IMR-90 (cell line): ENCODE data around the gene CMC1. TPM values are rescaled to one million over a fixed set of nuclear protein-coding genes. Genes with fewer than 3 reads are reported as not detected.

Experiments
- ATAC-seq: fragments of 200-7000 bp; cut with Tn5 transposase; 2 replicates; pipeline ENCODE4 v1.9.1; 2020; ENCODE audit warnings: low read depth, mild to moderate bottlenecking, moderate library complexity
- BruUV-seq: library from RNA; stranded (reverse); fragments of 400-500 nt; replicated peaks from 2 replicates; lab custom pipeline; 2021; lab: Mats Ljungman, UMichigan
- CTCF ChIA-PET: fragments of 300-600 bp; formaldehyde crosslinking; extraction: SDS; loops from one replicate; lab custom pipeline; 2021; ENCODE audit warnings: antibody characterized with exemption; lab: Yijun Ruan, JAX
- POLR2A ChIA-PET: fragments of 300-600 bp; sonication (Branson Sonifier 250); formaldehyde crosslinking; loops from one replicate; lab custom pipeline; 2022; ENCODE audit warnings: antibody characterized with exemption; ENCODE audit not compliant: unreplicated experiment; lab: Charles Lee
- DNase-seq: peaks from one replicate; pipeline ENCODE4 v3.0.0; 2013
- H2AFZ ChIP-seq: replicated peaks from 2 replicates; pipeline ENCODE3; 2013; ENCODE audit warnings: low read length, mild to moderate bottlenecking; ENCODE audit not compliant: poor library complexity
- H2AK5ac ChIP-seq: 2 replicates; pipeline ENCODE4 v1.6.1; 2013; ENCODE audit warnings: low read depth, low read length, inconsistent platforms
- H2AK9ac ChIP-seq: replicated peaks from 2 replicates; pipeline ENCODE3; 2013; ENCODE audit warnings: mild to moderate bottlenecking, low read depth, low read length, moderate library complexity; ENCODE audit not compliant: poor library complexity
- H2BK120ac ChIP-seq: 2 replicates; pipeline ENCODE4 v1.6.1; 2013; ENCODE audit warnings: low read depth, low read length, inconsistent platforms
- H2BK15ac ChIP-seq: 3 replicates; pipeline ENCODE4 v1.6.1; 2013; ENCODE audit warnings: low read depth, low read length, inconsistent platforms
- H2BK20ac ChIP-seq: 2 replicates; pipeline ENCODE4 v1.6.1; 2013; ENCODE audit warnings: low read depth, mild to moderate bottlenecking, inconsistent platforms, low read length, moderate library complexity
- H2BK5ac ChIP-seq: 2 replicates; pipeline ENCODE4 v1.6.1; 2013; ENCODE audit warnings: mild to moderate bottlenecking, low read depth, low read length, inconsistent platforms; ENCODE audit not compliant: poor library complexity, severe bottlenecking
- H3K14ac ChIP-seq: replicated peaks from 2 replicates; pipeline ENCODE4 v1.6.1; 2013; ENCODE audit warnings: low read depth, low read length, inconsistent platforms
- H3K18ac ChIP-seq: 2 replicates; pipeline ENCODE4 v1.6.1; 2013; ENCODE audit warnings: low read depth, low read length, control low read depth
- H3K23ac ChIP-seq: 2 replicates; pipeline ENCODE4 v1.6.1; 2013; ENCODE audit warnings: low read depth, low read length, inconsistent platforms
- H3K27ac ChIP-seq: 2 replicates; pipeline ENCODE4 v1.5.1; 2013; ENCODE audit warnings: mild to moderate bottlenecking, control low read depth, low read length; ENCODE audit not compliant: insufficient read depth
- H3K27me3 ChIP-seq: 2 replicates; pipeline ENCODE4 v1.6.1; 2013; ENCODE audit warnings: low read length; ENCODE audit not compliant: control insufficient read depth, insufficient read depth
- H3K36me3 ChIP-seq: 2 replicates; pipeline ENCODE4 v1.6.1; 2013; ENCODE audit warnings: low read length, mixed read lengths; ENCODE audit not compliant: control insufficient read depth, insufficient read depth
- H3K4ac ChIP-seq: 2 replicates; pipeline ENCODE4 v1.6.1; 2013; ENCODE audit warnings: low read depth, low read length, inconsistent platforms
- H3K4me1 ChIP-seq: 2 replicates; pipeline ENCODE4 v1.6.1; 2013; ENCODE audit warnings: low read length, mixed read lengths; ENCODE audit not compliant: control insufficient read depth, insufficient read depth
- H3K4me2 ChIP-seq: 2 replicates; pipeline ENCODE4 v1.6.1; 2013; ENCODE audit warnings: low read depth, mild to moderate bottlenecking, control low read depth, low read length, moderate library complexity
- H3K4me3 ChIP-seq: 2 replicates; pipeline ENCODE4 v1.5.1; 2013; ENCODE audit warnings: low read depth, mild to moderate bottlenecking, control low read depth, low read length, moderate library complexity; ENCODE audit not compliant: insufficient read depth
- H3K56ac ChIP-seq: 2 replicates; pipeline ENCODE4 v1.6.1; 2013; ENCODE audit warnings: low read length, inconsistent platforms; ENCODE audit not compliant: insufficient read depth; ENCODE audit errors: extremely low read depth
- H3K79me1 ChIP-seq, 2 experiments: 2 replicates each; pipeline ENCODE4 v1.6.1; 2013; ENCODE audit warnings: low read length in 2 of 2, inconsistent platforms in 1 of 2, low read depth in 1 of 2
- H3K9ac ChIP-seq: 2 replicates; pipeline ENCODE4 v1.6.1; 2013; ENCODE audit warnings: low read depth, low read length, control low read depth
- H3K9me1 ChIP-seq: 2 replicates; pipeline ENCODE4 v1.6.1; 2013; ENCODE audit warnings: low read length, inconsistent platforms; ENCODE audit not compliant: insufficient read depth
- H3K9me3 ChIP-seq: 2 replicates; pipeline ENCODE4 v1.6.1; 2013; ENCODE audit warnings: low read length; ENCODE audit not compliant: control insufficient read depth, insufficient read depth
- H4K20me1 ChIP-seq: 2 replicates; pipeline ENCODE4 v1.6.1; 2013; ENCODE audit warnings: low read length, inconsistent platforms; ENCODE audit not compliant: insufficient read depth
- H4K5ac ChIP-seq: 2 replicates; pipeline ENCODE4 v1.6.1; 2013; ENCODE audit warnings: mild to moderate bottlenecking, low read depth, low read length, control low read depth
- H4K8ac ChIP-seq, 2 experiments: 2 replicates each; pipeline ENCODE4 v1.6.1; 2013; ENCODE audit warnings: low read depth in 2 of 2, low read length in 2 of 2, control low read depth in 1 of 2, inconsistent platforms in 1 of 2
- H4K91ac ChIP-seq: 2 replicates; pipeline ENCODE4 v1.6.1; 2013; ENCODE audit warnings: low read depth, low read length, inconsistent platforms; ENCODE audit not compliant: insufficient read depth
- BHLHE40 ChIP-seq: fragments of 150-350 bp; IDR thresholded peaks from 2 replicates; pipeline ENCODE4 v1.6.1; 2016; ENCODE audit warnings: mild to moderate bottlenecking, low read depth, low read length
- CEBPB ChIP-seq: IDR thresholded peaks from 2 replicates; pipeline ENCODE4 v1.6.1; 2012; ENCODE audit warnings: low read depth, low read length, improper control_type of control experiment
- CHD1 ChIP-seq: IDR thresholded peaks from 2 replicates; pipeline ENCODE4 v1.6.1; 2012; ENCODE audit warnings: low read depth, low read length, improper control_type of control experiment
- MAFK ChIP-seq: IDR thresholded peaks from 2 replicates; pipeline ENCODE4 v1.6.1; 2012; ENCODE audit warnings: low read depth, low read length, improper control_type of control experiment
- MAZ ChIP-seq: IDR thresholded peaks from 2 replicates; pipeline ENCODE4 v1.6.1; 2012; ENCODE audit warnings: low read depth, mild to moderate bottlenecking, low read length, improper control_type of control experiment, moderate library complexity, borderline replicate concordance
- MXI1 ChIP-seq: IDR thresholded peaks from 2 replicates; pipeline ENCODE4 v1.6.1; 2012; ENCODE audit warnings: low read depth, mild to moderate bottlenecking, low read length, moderate library complexity, borderline replicate concordance
- NFE2L2 ChIP-seq: fragments of 150-350 bp; IDR thresholded peaks from 2 replicates; pipeline ENCODE4 v1.6.1; 2016; ENCODE audit warnings: low read depth, mild to moderate bottlenecking, low read length
- POLR2A ChIP-seq: IDR thresholded peaks from 2 replicates; pipeline ENCODE4 v1.6.1; 2012; ENCODE audit warnings: mild to moderate bottlenecking, low read depth, low read length
- RAD21 ChIP-seq: IDR thresholded peaks from 2 replicates; pipeline ENCODE4 v1.6.1; 2012; ENCODE audit warnings: low read length, improper control_type of control experiment
- RCOR1 ChIP-seq: IDR thresholded peaks from 2 replicates; pipeline ENCODE4 v1.6.1; 2012; ENCODE audit warnings: mild to moderate bottlenecking, low read length, improper control_type of control experiment; ENCODE audit not compliant: insufficient replicate concordance
- RFX5 ChIP-seq: IDR thresholded peaks from 2 replicates; pipeline ENCODE4 v1.8.0; 2012; ENCODE audit warnings: low read depth, mild to moderate bottlenecking, low read length, moderate library complexity
- SMC3 ChIP-seq: fragments of 150-350 bp; IDR thresholded peaks from 2 replicates; pipeline ENCODE4 v1.6.1; 2016; ENCODE audit warnings: low read depth, mild to moderate bottlenecking, antibody characterized with exemption, low read length, moderate library complexity
- dilution Hi-C: fragments of 300-500 bp; cut with HindIII; formaldehyde crosslinking; loops from one replicate; pipeline ENCODE4 v1.14.3; 2018; ENCODE audit warnings: low sequenced_read_pairs; ENCODE audit not compliant: unreplicated experiment
- in situ Hi-C: fragments of 300-500 bp; cut with MboI; formaldehyde crosslinking; loops from 3 replicates; pipeline ENCODE4 v1.14.3; 2019; ENCODE audit warnings: low sequenced_read_pairs, inconsistent platforms, mixed read lengths
- intact Hi-C: fragments of 100-400 bp; cut with micrococcal nuclease; formaldehyde crosslinking; loops from 2 replicates; pipeline ENCODE4 v1.10.0; 2022
- polyA plus RNA-seq, 3 experiments: library from polyadenylated mRNA; depleted of rRNA; stranded (reverse); fragments of >200 nt; gene quantifications; 2 replicates each; pipeline ENCODE4 v1.2.3, GENCODE V29; 2012; ENCODE audit warnings: low replicate concordance in 1 of 3
- total RNA-seq: library from RNA; depleted of rRNA; stranded (reverse); fragments of >200 nt; gene quantifications from 2 replicates; pipeline ENCODE4 v1.2.3, GENCODE V29; 2012
- TF ChIP-seq, protein P1 (sequence below): fragments of 150-350 bp; IDR thresholded peaks from 2 replicates; pipeline ENCODE4 v1.6.1; 2017; ENCODE audit warnings: mild to moderate bottlenecking, antibody characterized with exemption, low read length, low read depth
- TF ChIP-seq, protein P2 (sequence below): conservative IDR thresholded peaks from 2 replicates; pipeline ENCODE4 v1.5.1; 2012; ENCODE audit warnings: mild to moderate bottlenecking, low read depth, low read length, improper control_type of control experiment
- TF ChIP-seq, protein P3 (sequence below): fragments of 150-350 bp; IDR thresholded peaks from 2 replicates; pipeline ENCODE4 v1.6.1; 2016; ENCODE audit warnings: low read depth, mild to moderate bottlenecking, low read length, moderate library complexity, borderline replicate concordance

CMC1 gene
- total and polyA plus RNA-seq, 2 of the 4 experiments (the other 2 are of a cell fraction) = 1.6 to 18.3 TPM

DNA sequence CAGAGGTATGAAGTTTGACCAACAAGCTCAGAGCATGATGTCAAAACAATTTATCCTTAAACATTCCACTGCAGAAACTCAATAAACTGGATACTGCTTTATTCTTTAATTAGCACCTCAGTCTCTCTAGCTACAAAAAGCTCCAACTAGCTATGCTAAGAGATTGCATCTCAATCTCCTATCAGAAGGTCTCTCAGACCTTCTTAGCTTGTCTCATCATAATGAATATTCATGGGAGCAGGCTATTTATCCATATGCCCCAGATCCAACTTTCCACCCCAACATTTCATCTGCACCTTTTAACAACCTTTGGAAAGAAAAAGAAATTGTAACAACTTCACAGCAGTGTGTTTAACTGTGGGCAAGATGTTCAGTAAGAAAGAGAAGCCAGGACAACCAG, 95.8 kb downstream of the CMC1 start:
- POLR2A ChIA-PET = no interaction called here
- ATAC-seq = no peak
- BruUV-seq = no TSS peak
- Histone ChIP-seq H3K4ac (no peak overlapping the region), H2BK20ac (no peak overlapping the region), H2AFZ (no peak overlapping the region), H2BK15ac (no peak overlapping the region), H4K5ac (no peak overlapping the region), H3K23ac (no peak overlapping the region), H4K91ac (no peak overlapping the region), H3K79me1 (peaks cover 5 to 7% of the 10 kb centered on the region in 2 experiments; a peak in 3 of 4 replicates), H2BK5ac (no peak overlapping the region), H3K9me1 (peaks cover 3% of the 10 kb centered on the region; the same call in 1 of the 2 replicates), H3K4me3 (no peak overlapping the region), H3K27ac (no peak overlapping the region), H4K20me1 (no peaks in the 10 kb centered on the region), H2BK120ac (no peak overlapping the region), H2AK9ac (no peak overlapping the region), H4K8ac (no peak overlapping the region), H3K4me2 (no peak overlapping the region), H3K18ac (no peak overlapping the region), H2AK5ac (no peak overlapping the region), H3K9me3 (no peaks in the 10 kb centered on the region), H3K27me3 (no peaks in the 10 kb centered on the region), H3K36me3 (peaks cover 11% of the 10 kb centered on the region; the same call in 1 of the 2 replicates), H3K56ac (no peak overlapping the region), H3K4me1 (peaks cover 3% of the 10 kb centered on the region; the same call in 1 of the 2 replicates), H3K14ac (no peak overlapping the region), H3K9ac (no peak overlapping the region)
- intact Hi-C loops (loop anchor here (10.0 kb wide), 1 partner anchor 852 kb away; the partner anchor contains the start of gene SLC4A7), in situ Hi-C loops (no loop called here), dilution Hi-C loops (no loop called here)
- CTCF ChIA-PET = interaction anchor here (1.1 to 1.3 kb wide), 2 partner anchors 8 to 10 kb away, joined by 3 read pairs; no protein-coding TSS in a partner anchor
- TF ChIP-seq SMC3 = no peak
- TF ChIP-seq, protein P1, sequence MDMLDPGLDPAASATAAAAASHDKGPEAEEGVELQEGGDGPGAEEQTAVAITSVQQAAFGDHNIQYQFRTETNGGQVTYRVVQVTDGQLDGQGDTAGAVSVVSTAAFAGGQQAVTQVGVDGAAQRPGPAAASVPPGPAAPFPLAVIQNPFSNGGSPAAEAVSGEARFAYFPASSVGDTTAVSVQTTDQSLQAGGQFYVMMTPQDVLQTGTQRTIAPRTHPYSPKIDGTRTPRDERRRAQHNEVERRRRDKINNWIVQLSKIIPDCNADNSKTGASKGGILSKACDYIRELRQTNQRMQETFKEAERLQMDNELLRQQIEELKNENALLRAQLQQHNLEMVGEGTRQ = no peak
- TF ChIP-seq MAZ = no peak
- no peak for TF ChIP-seq RAD21
- TF ChIP-seq, protein P2, sequence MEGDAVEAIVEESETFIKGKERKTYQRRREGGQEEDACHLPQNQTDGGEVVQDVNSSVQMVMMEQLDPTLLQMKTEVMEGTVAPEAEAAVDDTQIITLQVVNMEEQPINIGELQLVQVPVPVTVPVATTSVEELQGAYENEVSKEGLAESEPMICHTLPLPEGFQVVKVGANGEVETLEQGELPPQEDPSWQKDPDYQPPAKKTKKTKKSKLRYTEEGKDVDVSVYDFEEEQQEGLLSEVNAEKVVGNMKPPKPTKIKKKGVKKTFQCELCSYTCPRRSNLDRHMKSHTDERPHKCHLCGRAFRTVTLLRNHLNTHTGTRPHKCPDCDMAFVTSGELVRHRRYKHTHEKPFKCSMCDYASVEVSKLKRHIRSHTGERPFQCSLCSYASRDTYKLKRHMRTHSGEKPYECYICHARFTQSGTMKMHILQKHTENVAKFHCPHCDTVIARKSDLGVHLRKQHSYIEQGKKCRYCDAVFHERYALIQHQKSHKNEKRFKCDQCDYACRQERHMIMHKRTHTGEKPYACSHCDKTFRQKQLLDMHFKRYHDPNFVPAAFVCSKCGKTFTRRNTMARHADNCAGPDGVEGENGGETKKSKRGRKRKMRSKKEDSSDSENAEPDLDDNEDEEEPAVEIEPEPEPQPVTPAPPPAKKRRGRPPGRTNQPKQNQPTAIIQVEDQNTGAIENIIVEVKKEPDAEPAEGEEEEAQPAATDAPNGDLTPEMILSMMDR = no peak
- no peak for TF ChIP-seq RCOR1
- TF ChIP-seq MXI1 = no peak
- no peak for TF ChIP-seq NFE2L2
- no peak for TF ChIP-seq CHD1
- TF ChIP-seq, protein P3, sequence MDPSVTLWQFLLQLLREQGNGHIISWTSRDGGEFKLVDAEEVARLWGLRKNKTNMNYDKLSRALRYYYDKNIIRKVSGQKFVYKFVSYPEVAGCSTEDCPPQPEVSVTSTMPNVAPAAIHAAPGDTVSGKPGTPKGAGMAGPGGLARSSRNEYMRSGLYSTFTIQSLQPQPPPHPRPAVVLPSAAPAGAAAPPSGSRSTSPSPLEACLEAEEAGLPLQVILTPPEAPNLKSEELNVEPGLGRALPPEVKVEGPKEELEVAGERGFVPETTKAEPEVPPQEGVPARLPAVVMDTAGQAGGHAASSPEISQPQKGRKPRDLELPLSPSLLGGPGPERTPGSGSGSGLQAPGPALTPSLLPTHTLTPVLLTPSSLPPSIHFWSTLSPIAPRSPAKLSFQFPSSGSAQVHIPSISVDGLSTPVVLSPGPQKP = no peak
- no peak for TF ChIP-seq MAFK
- TF ChIP-seq BHLHE40 = no peak
- TF ChIP-seq POLR2A = no peak
- no peak for TF ChIP-seq RFX5
- no peak for TF ChIP-seq CEBPB
- no peak for DNase-seq
